GM12878 (cell line): ENCODE measurements around the gene PADI4. TPM values are rescaled to one million over a fixed set of nuclear protein-coding genes. Genes with fewer than 3 reads are reported as not detected.

Experiments
- ATAC-seq: fragments of 200-7000 bp; cut with Tn5 transposase; 3 replicates; pipeline ENCODE4 v1.9.1; 2020; ENCODE audit warnings: mild to moderate bottlenecking, moderate library complexity
- BruUV-seq: library from RNA; stranded (reverse); fragments of 400-500 nt; replicated peaks from 2 replicates; lab custom pipeline; 2021; lab: Mats Ljungman, UMichigan
- CTCF ChIA-PET: fragments of 300-600 bp; sonication (Branson Sonifier 250); formaldehyde crosslinking; extraction: SDS; loops from one replicate; lab custom pipeline; 2021; ENCODE audit warnings: inconsistent platforms; lab: Yijun Ruan, JAX
- POLR2A ChIA-PET: fragments of 350-600 bp; formaldehyde crosslinking; extraction: SDS; loops from one replicate; lab custom pipeline; 2021; ENCODE audit warnings: inconsistent platforms; lab: Charles Lee
- RAD21 ChIA-PET: fragments of 300-600 bp; sonication (Branson Sonifier 250); formaldehyde crosslinking; loops from one replicate; lab custom pipeline; 2023; ENCODE audit warnings: antibody characterized with exemption; ENCODE audit not compliant: unreplicated experiment; lab: Charles Lee
- SMC1A ChIA-PET: fragments of 300-600 bp; sonication (Branson Sonifier 250); formaldehyde crosslinking; loops from one replicate; lab custom pipeline; 2023; ENCODE audit not compliant: unreplicated experiment, uncharacterized antibody; lab: Charles Lee
- DNase-seq: peaks from one replicate; pipeline ENCODE4 v3.0.0-alpha.2; 2011; ENCODE audit warnings: low read depth, low spot score
- FAIRE-seq: peaks from 3 replicates; lab custom pipeline; 2011; peaks lifted over from hg19 to GRCh38; lab: Jason Lieb, UNC
- H2AFZ ChIP-seq: 2 replicates; pipeline ENCODE4 v1.6.0; 2011; ENCODE audit warnings: low read depth, low read length, control low read depth; ENCODE audit not compliant: control insufficient read depth
- H3K27ac ChIP-seq: 2 replicates; pipeline ENCODE4 v1.5.1; 2011; ENCODE audit warnings: control low read depth; ENCODE audit not compliant: control insufficient read depth, insufficient read depth
- H3K27me3 ChIP-seq, 2 experiments: replicated peaks in 1 of 2; 2 replicates each; pipeline versions ENCODE4 v1.6.0 to v1.6.1; 2011; ENCODE audit warnings: low read length in 1 of 2; ENCODE audit not compliant: control insufficient read depth in 2 of 2, insufficient read depth in 2 of 2
- H3K36me3 ChIP-seq, 2 experiments: 2 replicates each; pipeline ENCODE4 v1.5.1; 2011; ENCODE audit warnings: low read length in 1 of 2; ENCODE audit not compliant: control insufficient read depth in 2 of 2, insufficient read depth in 2 of 2
- H3K4me1 ChIP-seq: 2 replicates; pipeline ENCODE4 v1.6.1; 2011; ENCODE audit warnings: mild to moderate bottlenecking, low read length, moderate library complexity, mixed read lengths; ENCODE audit not compliant: control insufficient read depth, insufficient read depth
- H3K4me2 ChIP-seq: 2 replicates; pipeline ENCODE4 v1.6.0; 2011; ENCODE audit warnings: control low read depth; ENCODE audit not compliant: control insufficient read depth, insufficient read depth
- H3K4me3 ChIP-seq: fragments of 200-600 bp; sonication (generic); 2 replicates; pipeline ENCODE4 v1.5.1; 2016
- H3K79me2 ChIP-seq: 2 replicates; pipeline ENCODE4 v1.6.0; 2011; ENCODE audit warnings: low read length; ENCODE audit not compliant: control insufficient read depth, insufficient read depth
- H3K9ac ChIP-seq: 2 replicates; pipeline ENCODE4 v1.8.0; 2011; ENCODE audit warnings: low read length, control low read depth, mixed read lengths; ENCODE audit not compliant: control insufficient read depth, insufficient read depth
- H3K9me3 ChIP-seq: replicated peaks from 3 replicates; pipeline ENCODE4 v1.5.1; 2011; ENCODE audit warnings: mild to moderate bottlenecking, low read length; ENCODE audit not compliant: control insufficient read depth, insufficient read depth
- H4K20me1 ChIP-seq: 2 replicates; pipeline ENCODE4 v1.6.0; 2011; ENCODE audit not compliant: control insufficient read depth, insufficient read depth
- CHD1 ChIP-seq: IDR thresholded peaks from 2 replicates; pipeline ENCODE4 v1.6.1; 2012; ENCODE audit warnings: low read depth, low read length, improper control_type of control experiment
- DPF2 ChIP-seq: fragments of 450-650 bp; IDR thresholded peaks from 2 replicates; pipeline ENCODE4 v1.6.1; 2017; ENCODE audit warnings: mild to moderate bottlenecking
- ETV6 ChIP-seq, 2 experiments: fragments of 450-650 bp in 1 of 2; IDR thresholded peaks in 1 of 2; conservative IDR thresholded peaks in 1 of 2; 2 replicates each; pipeline ENCODE4 v1.6.1; 2014; ENCODE audit warnings: antibody characterized with exemption in 1 of 2, borderline replicate concordance in 1 of 2, low read depth in 1 of 2, mild to moderate bottlenecking in 1 of 2, moderate library complexity in 1 of 2
- KAT2A ChIP-seq: conservative IDR thresholded peaks from 2 replicates; pipeline ENCODE4 v1.6.1; 2011; ENCODE audit warnings: low read depth, low read length; ENCODE audit not compliant: control insufficient read depth
- POLR2AphosphoS5 ChIP-seq: IDR thresholded peaks from 2 replicates; pipeline ENCODE4 v1.6.1; 2011; ENCODE audit warnings: mild to moderate bottlenecking, low read length, inconsistent platforms
- RELB ChIP-seq: fragments of 450-650 bp; IDR thresholded peaks from 2 replicates; pipeline ENCODE4 v1.6.1; 2017; ENCODE audit warnings: low read depth, mild to moderate bottlenecking, moderate library complexity
- SREBF1 ChIP-seq: IDR thresholded peaks from 2 replicates; pipeline ENCODE4 v1.6.1; 2012; ENCODE audit warnings: mild to moderate bottlenecking, low read length
- TAF1 ChIP-seq: IDR thresholded peaks from 2 replicates; pipeline ENCODE4 v1.6.1; 2011; ENCODE audit warnings: mild to moderate bottlenecking, low read depth, low read length, borderline replicate concordance
- ZSCAN29 ChIP-seq: fragments of 450-650 bp; IDR thresholded peaks from 2 replicates; pipeline ENCODE4 v1.6.1; 2017; ENCODE audit warnings: mild to moderate bottlenecking, moderate library complexity
- WGBS: methylation state at CpG from one replicate; pipeline ENCODE4 v1.1.6; 2016; ENCODE audit warnings: low lambda C conversion rate; ENCODE audit not compliant: insufficient replicate concordance, insufficient coverage; ENCODE audit errors: missing lambda C conversion rate; 5-methylcytosine and 5-hydroxymethylcytosine counted together
- in situ Hi-C: fragments of 300-500 bp; cut with MboI; formaldehyde crosslinking; loops from 9 replicates; pipeline ENCODE4 v1.14.3; 2018; ENCODE audit warnings: mixed read lengths
- intact Hi-C: fragments of 100-400 bp; cut with micrococcal nuclease; formaldehyde crosslinking; loops from one replicate; pipeline ENCODE4 v1.14.2; 2022; ENCODE audit not compliant: unreplicated experiment
- polyA plus RNA-seq, 11 experiments: library from polyadenylated mRNA; depleted of rRNA in 4 of 11; unstranded in 6 of 11; stranded (reverse) in 5 of 11; fragments of >200 nt; fragmentation: Nextera tagmentation in 4 of 11; fragmentation: Illumina TruSeq in 1 of 11; extraction: Ambion mirVana in 4 of 11; extraction: Trizol in 1 of 11; gene quantifications; 1 replicate in 1 of 11; 2 replicates in 10 of 11; pipeline versions ENCODE4 v1.2.1 to v1.2.3, GENCODE V29; 2011 to 2016; ENCODE audit warnings: inconsistent platforms in 2 of 11, missing spikeins in 2 of 11, low read depth in 1 of 11
- total RNA-seq, 4 experiments: library from RNA; depleted of rRNA in 3 of 4; stranded (reverse); fragments of >200 nt in 3 of 4; fragmentation: Illumina TruSeq in 1 of 4; extraction: Trizol in 1 of 4; gene quantifications; 2 replicates each; pipeline versions ENCODE4 v1.2.1 to v1.2.3, GENCODE V29; 2013 to 2021
- TF ChIP-seq, protein P1 (sequence below): fragments of 450-650 bp; IDR thresholded peaks from 2 replicates; pipeline ENCODE4 v1.6.1; 2016; ENCODE audit warnings: mild to moderate bottlenecking
- TF ChIP-seq, protein P2 (sequence below): fragments of 450-650 bp; IDR thresholded peaks from 2 replicates; pipeline ENCODE4 v1.6.1; 2017; ENCODE audit warnings: antibody characterized with exemption, mild to moderate bottlenecking, moderate library complexity

PADI4 gene
- total and polyA plus RNA-seq, 10 of the 15 experiments (the other 5 are each of a cell fraction or from before 2014, with no cell fraction given): 0.08 to 0.47 (median 0.15) TPM; not detected in 3

GRCh38 chr1:17372955-17373354, 65.0 kb downstream of the PADI4 start:
- intact Hi-C loops (no loop called here), in situ Hi-C loops (no loop called here)
- Histone ChIP-seq H2AFZ (no peak overlapping the region), H3K9ac (no peak overlapping the region), H3K9me3 (no peaks in the 10 kb centered on the region), H3K27ac (no peak overlapping the region), H4K20me1 (no peaks in the 10 kb centered on the region), H3K27me3 (peaks cover 2 to 3% of the 10 kb centered on the region in 2 experiments; a peak in 2 of 4 replicates), H3K4me1 (no peaks in the 10 kb centered on the region), H3K79me2 (no peaks in the 10 kb centered on the region), H3K4me2 (no peak overlapping the region), H3K4me3 (no peak overlapping the region), H3K36me3 (no peaks in the 10 kb centered on the region)
- ChIA-PET CTCF (no interaction called here), POLR2A (no interaction called here), RAD21 (no interaction called here), SMC1A (no interaction called here)
- DNase-seq (no peak), ATAC-seq (no peak), FAIRE-seq (no peak)
- TF ChIP-seq ETV6 (conservative IDR thresholded peaks at IDR 0.05 in 1 of 2, IDR thresholded peaks at IDR 0.05 in 1 of 2; ENCODE audit: borderline replicate concordance in 1 of 2, low read depth in 1 of 2): no peak
- TF ChIP-seq POLR2AphosphoS5: no peak
- TF ChIP-seq CHD1: no peak
- TF ChIP-seq, protein P1, sequence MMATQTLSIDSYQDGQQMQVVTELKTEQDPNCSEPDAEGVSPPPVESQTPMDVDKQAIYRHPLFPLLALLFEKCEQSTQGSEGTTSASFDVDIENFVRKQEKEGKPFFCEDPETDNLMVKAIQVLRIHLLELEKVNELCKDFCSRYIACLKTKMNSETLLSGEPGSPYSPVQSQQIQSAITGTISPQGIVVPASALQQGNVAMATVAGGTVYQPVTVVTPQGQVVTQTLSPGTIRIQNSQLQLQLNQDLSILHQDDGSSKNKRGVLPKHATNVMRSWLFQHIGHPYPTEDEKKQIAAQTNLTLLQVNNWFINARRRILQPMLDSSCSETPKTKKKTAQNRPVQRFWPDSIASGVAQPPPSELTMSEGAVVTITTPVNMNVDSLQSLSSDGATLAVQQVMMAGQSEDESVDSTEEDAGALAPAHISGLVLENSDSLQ: no peak
- TF ChIP-seq KAT2A: no peak
- no peak for TF ChIP-seq SREBF1
- TF ChIP-seq DPF2: no peak
- no TSS peak for BruUV-seq
- WGBS: 42% methylated on average over 18 of the region's 18 CpGs

DNA sequence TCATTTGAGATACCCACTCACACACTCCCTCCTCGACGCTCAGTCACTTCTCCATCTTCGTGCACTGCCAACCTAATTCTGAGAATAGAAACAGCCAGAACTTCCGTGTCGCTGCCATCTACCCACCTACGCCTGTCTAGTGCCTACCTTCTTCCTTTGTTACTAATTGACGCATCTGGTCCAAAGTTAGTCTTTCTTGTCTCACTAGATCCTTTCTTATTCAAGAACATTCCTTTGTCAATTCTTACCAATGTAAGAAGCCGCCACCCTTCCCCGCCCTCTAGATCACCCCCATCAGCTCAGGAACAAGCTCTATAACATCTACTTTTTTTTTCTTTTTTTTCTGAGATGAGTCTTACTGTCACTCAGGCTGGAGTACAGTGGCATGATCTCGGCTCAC, 67.7 kb downstream of the PADI4 start:
- Histone ChIP-seq H3K4me2 (no peak overlapping the region), H4K20me1 (no peaks in the 10 kb centered on the region), H3K27ac (no peak overlapping the region), H2AFZ (no peak overlapping the region), H3K9ac (no peak overlapping the region), H3K27me3 (peaks cover 2 to 3% of the 10 kb centered on the region in 2 experiments; a peak in 2 of 4 replicates), H3K79me2 (no peaks in the 10 kb centered on the region), H3K4me1 (no peaks in the 10 kb centered on the region), H3K9me3 (no peaks in the 10 kb centered on the region), H3K4me3 (no peak overlapping the region), H3K36me3 (no peaks in the 10 kb centered on the region)
- no TSS peak for BruUV-seq
- ChIA-PET RAD21 (no interaction called here), CTCF (no interaction called here), SMC1A (no interaction called here), POLR2A (no interaction called here)
- 35% methylated on average over 10 of the region's 10 CpGs for WGBS
- ATAC-seq: no peak
- FAIRE-seq: no peak
- in situ Hi-C loops: no loop called here
- intact Hi-C loops: no loop called here
- no peak for DNase-seq
- TF ChIP-seq TAF1: no peak
- no peak for TF ChIP-seq ZSCAN29
- no peak for TF ChIP-seq RELB
- no peak for TF ChIP-seq POLR2AphosphoS5
- TF ChIP-seq, protein P2, sequence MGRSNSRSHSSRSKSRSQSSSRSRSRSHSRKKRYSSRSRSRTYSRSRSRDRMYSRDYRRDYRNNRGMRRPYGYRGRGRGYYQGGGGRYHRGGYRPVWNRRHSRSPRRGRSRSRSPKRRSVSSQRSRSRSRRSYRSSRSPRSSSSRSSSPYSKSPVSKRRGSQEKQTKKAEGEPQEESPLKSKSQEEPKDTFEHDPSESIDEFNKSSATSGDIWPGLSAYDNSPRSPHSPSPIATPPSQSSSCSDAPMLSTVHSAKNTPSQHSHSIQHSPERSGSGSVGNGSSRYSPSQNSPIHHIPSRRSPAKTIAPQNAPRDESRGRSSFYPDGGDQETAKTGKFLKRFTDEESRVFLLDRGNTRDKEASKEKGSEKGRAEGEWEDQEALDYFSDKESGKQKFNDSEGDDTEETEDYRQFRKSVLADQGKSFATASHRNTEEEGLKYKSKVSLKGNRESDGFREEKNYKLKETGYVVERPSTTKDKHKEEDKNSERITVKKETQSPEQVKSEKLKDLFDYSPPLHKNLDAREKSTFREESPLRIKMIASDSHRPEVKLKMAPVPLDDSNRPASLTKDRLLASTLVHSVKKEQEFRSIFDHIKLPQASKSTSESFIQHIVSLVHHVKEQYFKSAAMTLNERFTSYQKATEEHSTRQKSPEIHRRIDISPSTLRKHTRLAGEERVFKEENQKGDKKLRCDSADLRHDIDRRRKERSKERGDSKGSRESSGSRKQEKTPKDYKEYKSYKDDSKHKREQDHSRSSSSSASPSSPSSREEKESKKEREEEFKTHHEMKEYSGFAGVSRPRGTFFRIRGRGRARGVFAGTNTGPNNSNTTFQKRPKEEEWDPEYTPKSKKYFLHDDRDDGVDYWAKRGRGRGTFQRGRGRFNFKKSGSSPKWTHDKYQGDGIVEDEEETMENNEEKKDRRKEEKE: no peak
